Measurements from ENCODE around the gene TCAF1.

Gene TCAF1, protein sequence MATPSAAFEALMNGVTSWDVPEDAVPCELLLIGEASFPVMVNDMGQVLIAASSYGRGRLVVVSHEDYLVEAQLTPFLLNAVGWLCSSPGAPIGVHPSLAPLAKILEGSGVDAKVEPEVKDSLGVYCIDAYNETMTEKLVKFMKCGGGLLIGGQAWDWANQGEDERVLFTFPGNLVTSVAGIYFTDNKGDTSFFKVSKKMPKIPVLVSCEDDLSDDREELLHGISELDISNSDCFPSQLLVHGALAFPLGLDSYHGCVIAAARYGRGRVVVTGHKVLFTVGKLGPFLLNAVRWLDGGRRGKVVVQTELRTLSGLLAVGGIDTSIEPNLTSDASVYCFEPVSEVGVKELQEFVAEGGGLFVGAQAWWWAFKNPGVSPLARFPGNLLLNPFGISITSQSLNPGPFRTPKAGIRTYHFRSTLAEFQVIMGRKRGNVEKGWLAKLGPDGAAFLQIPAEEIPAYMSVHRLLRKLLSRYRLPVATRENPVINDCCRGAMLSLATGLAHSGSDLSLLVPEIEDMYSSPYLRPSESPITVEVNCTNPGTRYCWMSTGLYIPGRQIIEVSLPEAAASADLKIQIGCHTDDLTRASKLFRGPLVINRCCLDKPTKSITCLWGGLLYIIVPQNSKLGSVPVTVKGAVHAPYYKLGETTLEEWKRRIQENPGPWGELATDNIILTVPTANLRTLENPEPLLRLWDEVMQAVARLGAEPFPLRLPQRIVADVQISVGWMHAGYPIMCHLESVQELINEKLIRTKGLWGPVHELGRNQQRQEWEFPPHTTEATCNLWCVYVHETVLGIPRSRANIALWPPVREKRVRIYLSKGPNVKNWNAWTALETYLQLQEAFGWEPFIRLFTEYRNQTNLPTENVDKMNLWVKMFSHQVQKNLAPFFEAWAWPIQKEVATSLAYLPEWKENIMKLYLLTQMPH

GRCh38 chr7:143901668-143902331 is at the start of gene TCAF1:
Gene TCAF1 (minus strand): TSS chr7:143902176. CDS start chr7:143876608, 25,568 bp downstream.
- DNase-seq: peak; percentile 96

DNA sequence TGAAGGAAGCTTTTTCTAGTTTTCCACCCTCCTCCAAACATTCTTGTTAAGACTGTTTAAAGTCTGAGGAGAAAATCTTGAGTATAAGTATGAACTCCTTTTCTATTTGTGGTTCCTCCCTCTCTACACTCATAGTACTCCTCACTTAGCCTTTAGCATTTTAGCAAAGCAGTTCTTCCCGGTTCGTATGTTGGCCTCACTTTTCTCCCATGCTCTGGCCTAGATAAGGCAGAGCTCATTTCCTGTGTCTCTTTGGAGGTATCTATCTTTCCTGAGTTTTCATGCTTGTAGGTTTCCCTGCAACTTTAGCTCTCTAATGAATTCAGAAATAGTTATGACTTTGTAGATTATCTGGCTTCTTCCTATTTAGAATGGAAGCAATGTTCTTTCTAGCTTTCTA is 46.8 kb upstream of the TCAF1 start:
- DNase-seq: no peak

DNA sequence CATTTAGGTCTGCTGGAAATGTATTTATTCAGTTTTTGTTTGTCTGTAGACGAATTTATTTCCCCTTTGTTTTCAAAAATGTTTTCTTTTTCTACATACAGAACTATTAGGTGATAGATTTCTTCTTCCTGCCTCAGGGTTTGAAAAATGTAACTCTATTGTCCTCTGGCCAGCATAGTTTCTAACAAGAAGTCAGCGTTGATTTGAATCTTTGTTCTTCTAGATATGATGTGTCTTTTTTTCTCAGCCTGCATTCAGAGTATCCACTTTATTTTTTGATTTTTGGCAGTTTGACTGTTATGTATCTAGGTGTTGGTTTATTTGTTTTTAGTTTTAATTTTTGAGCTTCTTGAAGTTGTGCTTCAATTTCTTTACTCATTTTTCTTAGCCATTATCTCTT is 45.1 kb upstream of the TCAF1 start:
- DNase-seq: no peak

- DNase-seq: no peak
Measured at GRCh38 chr7:143945423-143945822, 43.4 kb upstream of the TCAF1 start.

DNA sequence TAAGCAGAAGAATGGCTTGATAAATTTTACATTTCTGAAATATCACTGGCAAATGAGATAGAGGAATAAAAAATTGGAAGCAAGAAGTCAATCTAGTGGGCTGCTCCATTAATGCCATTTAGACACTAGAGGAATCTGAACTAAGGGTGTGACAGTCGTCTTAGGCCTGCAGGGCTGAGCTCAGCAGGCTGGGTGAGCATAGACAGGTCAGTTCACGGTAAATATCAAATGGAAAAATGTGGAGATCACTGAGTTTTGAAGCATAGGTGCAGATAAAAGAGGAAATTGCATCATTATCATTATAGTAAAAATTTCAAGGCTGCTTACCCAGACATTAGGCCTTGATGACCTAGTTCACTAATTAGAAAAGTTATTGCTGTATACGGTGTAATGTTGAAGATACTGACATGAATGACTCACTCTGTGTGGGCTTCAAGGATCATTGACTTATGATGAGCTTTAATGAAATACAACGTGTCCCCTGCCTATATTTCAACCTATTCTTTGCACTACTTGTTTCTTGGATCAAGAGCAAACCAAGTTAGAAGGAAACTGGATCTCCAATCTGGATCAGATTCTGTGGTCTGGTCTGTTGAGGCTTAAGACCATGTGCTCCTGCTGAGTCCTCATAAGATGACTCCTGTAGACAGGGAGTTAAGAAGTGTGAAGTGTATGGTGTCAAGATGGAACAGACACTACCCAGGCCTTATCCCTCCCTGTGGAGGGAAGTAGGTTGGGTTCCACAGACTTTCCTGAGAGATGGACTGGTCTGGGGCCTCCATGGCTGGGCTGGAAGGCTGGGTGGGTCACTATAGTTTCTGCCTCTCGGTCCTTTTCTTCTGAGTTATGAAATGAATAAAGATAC is 36.6 kb upstream of the TCAF1 start:
- no peak for DNase-seq

DNA sequence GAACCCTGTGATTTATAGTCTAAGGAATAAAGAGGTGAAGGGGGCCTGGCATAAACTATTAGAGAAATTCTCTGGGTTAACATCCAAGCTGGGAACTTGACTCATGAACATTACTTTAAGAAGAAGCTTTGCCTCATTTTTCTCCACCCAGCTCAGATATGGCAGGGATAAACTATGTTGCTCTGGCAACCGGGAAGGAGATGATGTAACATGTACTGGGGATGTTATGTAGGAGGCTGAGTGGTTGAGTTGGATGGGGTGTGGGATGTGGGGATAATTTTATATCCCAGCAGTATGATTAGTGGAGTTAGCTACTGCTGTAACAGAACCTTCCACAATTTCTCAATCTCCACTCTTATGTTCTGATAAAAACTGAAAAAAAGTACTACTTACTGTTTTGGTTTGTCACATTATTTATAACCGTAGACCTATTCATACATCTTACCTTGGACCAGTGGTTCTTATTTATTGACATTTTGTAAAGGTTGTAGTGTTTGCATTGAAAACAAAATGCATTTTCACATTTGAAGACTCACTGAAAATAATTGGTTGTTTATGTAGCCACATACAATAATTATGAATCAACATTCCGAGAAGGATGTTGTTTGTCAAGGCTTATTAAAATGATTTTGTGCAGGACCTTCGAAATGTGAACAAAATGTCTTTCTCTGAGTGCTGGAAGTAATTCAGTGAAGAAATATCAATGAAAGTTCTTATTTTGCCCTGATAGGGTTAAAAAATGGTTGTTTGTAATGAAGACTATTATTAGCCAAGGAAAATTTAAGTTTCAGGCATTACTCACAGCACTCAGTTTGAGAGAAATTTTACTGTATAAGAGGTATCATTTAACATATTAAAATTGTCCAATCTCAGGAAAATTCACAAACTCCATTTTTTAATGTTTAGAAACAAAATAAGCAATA is 34.4 kb upstream of the TCAF1 start:
- no peak for DNase-seq

- DNase-seq: no peak
Measured at GRCh38 chr7:143934526-143935325, 32.8 kb upstream of the TCAF1 start, which contains the start of gene OR2F2. Gene OR2F2 (plus strand): TSS chr7:143935233. CDS start chr7:143935233, 0 bp downstream.

- DNase-seq: no peak
Measured at GRCh38 chr7:143931739-143932138, 29.8 kb upstream of the TCAF1 start.

DNA sequence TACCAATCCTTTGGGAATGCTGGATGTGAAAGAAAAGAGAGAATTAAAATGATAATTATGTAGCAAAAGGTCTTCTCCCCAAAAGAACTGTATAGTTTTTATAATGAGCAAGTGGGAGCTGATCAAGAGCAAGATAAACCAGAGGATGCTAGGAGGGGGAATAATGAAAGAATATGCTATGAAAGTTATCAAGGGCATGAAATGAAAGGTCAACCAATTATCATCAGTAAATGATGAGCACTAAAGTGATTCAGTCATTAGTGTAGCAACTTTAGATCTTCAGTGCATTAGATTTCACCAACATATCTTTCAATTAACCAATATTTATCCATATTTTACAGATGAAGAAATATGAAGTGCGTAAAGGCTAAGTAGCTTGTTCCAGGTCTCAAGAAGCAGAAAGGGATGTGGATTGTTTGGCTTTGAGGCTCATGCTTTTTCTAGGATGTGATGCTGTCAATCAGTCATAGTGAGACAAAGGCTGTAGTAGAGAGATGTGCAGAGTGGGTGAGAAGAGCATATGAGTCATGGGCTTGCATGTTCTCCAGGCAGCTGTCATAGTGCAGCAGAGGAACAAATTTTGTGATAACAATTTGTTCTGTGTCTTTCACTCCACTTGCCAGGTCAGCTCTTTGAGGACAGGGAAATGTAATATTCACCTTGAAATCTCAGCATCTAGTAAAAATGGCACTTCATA is 27.4 kb upstream of the TCAF1 start:
- no peak for DNase-seq

DNA sequence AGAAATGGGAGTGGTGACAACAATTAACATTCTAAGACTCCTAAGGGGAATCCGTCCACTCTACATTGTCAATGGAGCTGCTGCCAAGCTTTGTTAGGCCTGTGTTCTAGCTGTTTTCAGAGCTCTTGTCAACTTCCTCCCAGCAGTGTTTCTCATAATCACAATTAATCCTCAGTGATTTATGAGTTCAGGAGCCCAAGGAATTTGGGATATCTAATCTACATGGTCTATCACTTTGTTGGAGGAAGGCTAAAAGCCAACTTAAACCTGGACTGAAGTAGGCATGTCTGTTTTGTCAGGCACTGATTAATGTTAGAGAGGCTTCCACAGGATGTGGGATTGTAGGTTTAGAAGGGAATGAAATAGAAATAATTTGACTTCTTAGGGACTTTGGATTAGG is 22.9 kb upstream of the TCAF1 start:
- no peak for DNase-seq

DNA sequence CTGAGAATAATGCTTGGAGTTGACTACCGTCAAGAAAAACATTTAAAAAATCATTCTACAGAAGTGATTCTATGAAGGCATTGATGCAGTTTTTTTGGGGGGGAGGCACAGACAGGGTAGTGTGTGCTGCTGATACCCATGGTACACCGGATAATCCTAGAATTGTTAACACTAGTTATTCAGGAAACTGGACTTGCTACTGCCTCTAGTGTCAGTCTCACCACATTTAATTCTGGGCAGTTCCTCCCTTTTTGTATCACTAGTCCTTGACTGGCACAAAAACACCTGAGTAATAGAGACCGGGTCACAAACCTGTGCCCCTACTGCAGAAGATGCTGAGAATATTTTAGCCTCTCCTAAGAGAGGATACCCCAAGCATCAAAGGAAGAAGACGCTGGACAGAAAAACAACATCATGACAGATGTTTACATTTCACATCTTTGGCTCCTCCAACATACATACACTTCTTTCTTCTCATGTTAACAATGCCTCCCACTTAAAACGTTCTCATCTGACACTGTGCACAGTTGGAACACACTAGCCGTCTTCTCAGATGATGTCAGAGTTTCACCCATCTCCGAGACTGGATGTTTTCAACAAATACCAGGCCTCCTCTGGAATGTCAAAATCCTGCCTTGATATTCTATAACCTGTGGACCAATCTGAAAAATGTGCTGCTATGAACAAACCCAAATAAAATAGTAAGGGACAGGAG is 13.1 kb upstream of the TCAF1 start:
- no peak for DNase-seq

- no peak for DNase-seq
Measured at GRCh38 chr7:143913945-143914615, 12.1 kb upstream of the TCAF1 start.

GRCh38 chr7:143910473-143911248 is 8.7 kb upstream of the TCAF1 start:
- no peak for DNase-seq

GRCh38 chr7:143909863-143910262 is 7.9 kb upstream of the TCAF1 start:
- DNase-seq: no peak

- no peak for DNase-seq
Measured at GRCh38 chr7:143908120-143908519, 6.1 kb upstream of the TCAF1 start.

DNA sequence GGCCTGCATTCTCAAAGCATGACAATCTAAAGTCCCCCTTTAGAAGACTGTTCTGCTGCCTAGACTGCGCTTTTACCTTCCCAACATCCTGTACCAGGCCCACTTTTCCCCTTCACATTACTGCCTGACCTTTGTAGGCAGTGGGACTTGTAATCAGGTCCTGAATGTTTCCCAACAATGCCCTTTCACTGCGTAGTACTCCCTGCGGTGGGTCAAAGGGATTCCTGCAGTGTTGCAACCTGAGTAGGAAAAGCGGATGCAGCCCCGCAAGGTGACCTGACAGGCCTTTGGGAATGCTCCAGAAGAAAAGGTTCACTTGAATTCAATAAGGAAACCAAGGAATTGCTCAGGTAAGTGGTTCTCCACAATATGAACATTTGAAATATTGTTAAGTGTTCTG is 4.9 kb upstream of the TCAF1 start:
- no peak for DNase-seq

DNA sequence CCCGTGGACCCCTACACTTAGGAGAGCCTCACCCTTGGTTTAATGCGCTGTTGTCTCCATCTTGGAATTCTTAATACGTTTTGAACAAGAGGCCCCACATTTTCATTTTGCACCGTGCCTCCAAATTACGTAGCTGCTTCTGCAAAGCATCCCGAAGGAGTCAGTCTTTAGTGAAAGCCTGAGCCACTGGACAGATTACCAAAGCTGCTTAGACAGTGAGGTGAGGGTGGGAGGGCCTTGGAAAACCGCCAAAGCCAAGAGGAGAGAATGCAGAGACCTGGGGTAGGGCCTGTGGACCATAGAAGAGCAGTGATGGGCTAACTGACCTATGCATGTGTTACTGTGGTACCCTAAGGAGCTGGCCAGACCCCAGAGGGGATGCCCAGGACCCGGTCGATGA is 4.2 kb upstream of the TCAF1 start:
- no peak for DNase-seq

Data from midbrain (tissue), 1 donor.